ENCODE data around the gene SLCO3A1. TPM values are rescaled to one million over a fixed set of nuclear protein-coding genes. Genes with fewer than 3 reads are reported as not detected.
A peak's percentile ranks its signal among the peaks of the same experiment; 100 is the strongest.

The SLCO3A1 gene
- total and polyA plus RNA-seq, 12 donors = 1.8 to 26.6 (median 17.2) TPM

GRCh38 chr15:92159906-92160841 is 306.7 kb downstream of the SLCO3A1 start:
- H3K36me3 ChIP-seq (replicated peaks in 1 of 2) = no peaks in the 10 kb centered on the region
- 72 to 83% (median 82%) methylated on average over 15 of the region's 15 CpGs for WGBS, 4 donors
- intact Hi-C loops (cut with DNase I) = loop anchor here in 1 of 2 donors (10.0 kb wide), 1 partner anchor 55 kb away; no protein-coding TSS in a partner anchor

GRCh38 chr15:92161039-92161670 is 307.6 kb downstream of the SLCO3A1 start:
- no peaks in the 10 kb centered on the region for H3K36me3 ChIP-seq (replicated peaks in 1 of 2)
- no peak overlapping the region for H3K27ac ChIP-seq
- H3K4me1 ChIP-seq (replicated peaks in 1 of 2) = no peaks in the 10 kb centered on the region
- WGBS, 4 donors = 89 to 93% (median 91%) methylated on average over 6 of the region's 6 CpGs
- TF ChIP-seq CTCF (IDR thresholded peaks at IDR 0.05) = no peak
- TF ChIP-seq POLR2A (IDR thresholded peaks at IDR 0.05) = no peak
- no peak overlapping the region for H3K4me3 ChIP-seq
- H3K9me3 ChIP-seq (replicated peaks in 1 of 3) = no peaks in the 10 kb centered on the region
- no peaks in the 10 kb centered on the region for H3K27me3 ChIP-seq
- intact Hi-C loops (cut with DNase I) = no loop called here
- no peak for DNase-seq

More at GRCh38 chr15:92159906-92160841, 306.7 kb downstream of the SLCO3A1 start:
- Histone ChIP-seq H3K9me3 (replicated peaks in 1 of 3) (no peaks in the 10 kb centered on the region), H3K27me3 (no peaks in the 10 kb centered on the region), H3K4me3 (no peak overlapping the region), H3K4me1 (replicated peaks in 1 of 2) (no peaks in the 10 kb centered on the region), H3K27ac (no peak overlapping the region)
- DNase-seq = peak in 1 of 7 donors; percentile 43
- TF ChIP-seq POLR2A (IDR thresholded peaks at IDR 0.05) (no peak), CTCF (IDR thresholded peaks at IDR 0.05) (no peak)

- TF ChIP-seq POLR2A (IDR thresholded peaks at IDR 0.05) = no peak
- no peak for TF ChIP-seq CTCF (IDR thresholded peaks at IDR 0.05)
- H3K4me3 ChIP-seq = no peak overlapping the region
- H3K36me3 ChIP-seq (replicated peaks in 1 of 2) = no peaks in the 10 kb centered on the region
- H3K27me3 ChIP-seq = no peaks in the 10 kb centered on the region
- H3K4me1 ChIP-seq (replicated peaks in 1 of 2) = no peaks in the 10 kb centered on the region
- no peak overlapping the region for H3K27ac ChIP-seq
- 91 to 96% (median 95%) methylated on average over 17 of the region's 17 CpGs for WGBS, 4 donors
- DNase-seq = peak in 1 of 7 donors; percentile 49
- intact Hi-C loops (cut with DNase I) = no loop called here
- H3K9me3 ChIP-seq (replicated peaks in 1 of 3) = no peaks in the 10 kb centered on the region
Measured at GRCh38 chr15:92162657-92163056, 309.1 kb downstream of the SLCO3A1 start.

GRCh38 chr15:92163641-92164040 is 310.1 kb downstream of the SLCO3A1 start:
- TF ChIP-seq POLR2A (IDR thresholded peaks at IDR 0.05) = no peak
- no peak for TF ChIP-seq CTCF (IDR thresholded peaks at IDR 0.05)
- no peak overlapping the region for H3K27ac ChIP-seq
- no peaks in the 10 kb centered on the region for H3K4me1 ChIP-seq (replicated peaks in 1 of 2)
- H3K27me3 ChIP-seq = no peaks in the 10 kb centered on the region
- H3K9me3 ChIP-seq (replicated peaks in 1 of 3) = no peaks in the 10 kb centered on the region
- H3K36me3 ChIP-seq (replicated peaks in 1 of 2) = no peaks in the 10 kb centered on the region
- intact Hi-C loops (cut with DNase I) = no loop called here
- DNase-seq = peak in 1 of 7 donors; percentile 14
- WGBS, 4 donors = 75 to 80% (median 77%) methylated on average over 10 of the region's 10 CpGs
- H3K4me3 ChIP-seq = no peak overlapping the region

Measured in adrenal gland (tissue), 12 donors.